ENCODE results near the gene GSTCD.

The GSTCD gene

DNA sequence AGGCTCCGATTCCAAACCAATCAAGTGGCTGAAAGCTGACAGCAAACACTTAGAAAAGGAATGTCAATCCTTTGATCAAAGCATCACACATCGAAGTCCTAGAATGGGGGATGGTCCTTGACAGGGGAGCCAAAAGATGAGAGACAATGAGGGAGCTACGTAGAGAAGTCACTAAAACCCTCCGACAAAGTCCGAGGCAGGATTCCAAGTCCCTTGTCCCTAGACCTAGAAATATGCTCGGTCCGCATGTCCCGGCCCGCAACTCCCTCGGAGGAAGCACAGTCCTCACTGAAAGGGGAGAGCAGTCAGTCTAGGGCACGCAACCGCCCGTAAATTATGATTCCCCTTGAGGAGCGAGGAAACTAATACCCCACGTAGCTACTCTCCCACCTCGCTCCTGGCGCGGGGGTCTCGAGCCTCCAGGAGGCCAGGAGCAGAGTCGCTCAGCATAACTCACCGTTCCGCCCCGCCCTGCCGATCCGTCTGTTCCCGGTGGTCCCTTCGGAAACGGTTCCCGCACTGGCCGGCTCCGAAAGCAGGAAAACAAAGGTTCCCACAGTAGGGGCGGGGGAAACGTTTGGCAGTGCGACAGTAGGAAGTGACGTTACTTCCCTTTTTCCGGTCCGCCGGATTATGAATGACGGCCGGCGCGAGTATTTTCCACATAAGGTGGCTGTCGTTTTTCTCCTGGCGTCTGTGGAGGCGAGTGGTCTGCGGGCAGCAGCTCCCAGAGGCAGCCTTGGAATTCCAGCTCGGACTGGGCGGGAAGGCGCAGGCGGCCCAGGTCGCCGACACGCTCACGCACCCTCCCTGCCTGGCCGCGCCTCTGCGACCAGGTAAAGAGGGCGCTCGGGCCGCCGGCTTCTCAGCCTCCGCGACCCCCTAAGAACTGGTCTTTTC, at the start of gene GSTCD, which contains the start of gene INTS12:
Gene GSTCD, plus strand, starts transcription at position 604 of the 900 bp plus-strand sequence. CDS start 8,830 bp downstream, outside the sequence.
Gene INTS12, minus strand, starts transcription at position 509 of the 900 bp plus-strand sequence. CDS start 8,684 bp downstream, outside the sequence.
- peak within 1 kb of the TSS; percentile 56 for H3K27ac ChIP-seq (ENCODE audit: low read length)
- H3K9me3 ChIP-seq (ENCODE audit: control insufficient read depth in 2 of 2, low read length in 2 of 2): no peaks in the 10 kb centered on the region
- H3K4me3 ChIP-seq (ENCODE audit: low read length in 2 of 2): peak within 1 kb of the TSS; percentile 94 to 99
- H3K27me3 ChIP-seq (ENCODE audit: control insufficient read depth in 1 of 2, insufficient read depth in 2 of 2, low read length in 2 of 2): no peaks in the 10 kb centered on the region
- peaks cover 7% of the 10 kb centered on the region for H3K4me1 ChIP-seq (ENCODE audit: control insufficient read depth, insufficient read depth, low read length)
- no peaks in the 10 kb centered on the region for H3K36me3 ChIP-seq (ENCODE audit: control insufficient read depth in 2 of 2, insufficient read depth in 2 of 2, low read length in 2 of 2)
- H3K9ac ChIP-seq (ENCODE audit: low read length in 2 of 2): peak within 1 kb of the TSS; percentile 89 to 95

- H3K9ac ChIP-seq (ENCODE audit: low read length in 2 of 2): no peak overlapping the region
- no peaks in the 10 kb centered on the region for H3K4me1 ChIP-seq (ENCODE audit: control insufficient read depth, insufficient read depth, low read length)
- no peaks in the 10 kb centered on the region for H3K27me3 ChIP-seq (ENCODE audit: control insufficient read depth in 1 of 2, insufficient read depth in 2 of 2, low read length in 2 of 2)
- H3K27ac ChIP-seq (ENCODE audit: low read length): no peak overlapping the region
- H3K4me3 ChIP-seq (ENCODE audit: low read length in 2 of 2): no peak overlapping the region
- H3K36me3 ChIP-seq (ENCODE audit: control insufficient read depth in 2 of 2, insufficient read depth in 2 of 2, low read length in 2 of 2): no peaks in the 10 kb centered on the region
- no peaks in the 10 kb centered on the region for H3K9me3 ChIP-seq (ENCODE audit: control insufficient read depth in 2 of 2, low read length in 2 of 2)
Observed at GRCh38 chr4:105659190-105659589, 49.4 kb upstream of the GSTCD start.

- H3K9ac ChIP-seq (ENCODE audit: low read length in 2 of 2): no peak overlapping the region
- H3K9me3 ChIP-seq (ENCODE audit: control insufficient read depth in 2 of 2, low read length in 2 of 2): no peaks in the 10 kb centered on the region
- H3K36me3 ChIP-seq (ENCODE audit: control insufficient read depth in 2 of 2, insufficient read depth in 2 of 2, low read length in 2 of 2): no peaks in the 10 kb centered on the region
- no peaks in the 10 kb centered on the region for H3K4me1 ChIP-seq (ENCODE audit: control insufficient read depth, insufficient read depth, low read length)
- H3K27ac ChIP-seq (ENCODE audit: low read length): no peak overlapping the region
- no peak overlapping the region for H3K4me3 ChIP-seq (ENCODE audit: low read length in 2 of 2)
- H3K27me3 ChIP-seq (ENCODE audit: control insufficient read depth in 1 of 2, insufficient read depth in 2 of 2, low read length in 2 of 2): no peaks in the 10 kb centered on the region
Observed at GRCh38 chr4:105661028-105661427, 47.6 kb upstream of the GSTCD start.

DNA sequence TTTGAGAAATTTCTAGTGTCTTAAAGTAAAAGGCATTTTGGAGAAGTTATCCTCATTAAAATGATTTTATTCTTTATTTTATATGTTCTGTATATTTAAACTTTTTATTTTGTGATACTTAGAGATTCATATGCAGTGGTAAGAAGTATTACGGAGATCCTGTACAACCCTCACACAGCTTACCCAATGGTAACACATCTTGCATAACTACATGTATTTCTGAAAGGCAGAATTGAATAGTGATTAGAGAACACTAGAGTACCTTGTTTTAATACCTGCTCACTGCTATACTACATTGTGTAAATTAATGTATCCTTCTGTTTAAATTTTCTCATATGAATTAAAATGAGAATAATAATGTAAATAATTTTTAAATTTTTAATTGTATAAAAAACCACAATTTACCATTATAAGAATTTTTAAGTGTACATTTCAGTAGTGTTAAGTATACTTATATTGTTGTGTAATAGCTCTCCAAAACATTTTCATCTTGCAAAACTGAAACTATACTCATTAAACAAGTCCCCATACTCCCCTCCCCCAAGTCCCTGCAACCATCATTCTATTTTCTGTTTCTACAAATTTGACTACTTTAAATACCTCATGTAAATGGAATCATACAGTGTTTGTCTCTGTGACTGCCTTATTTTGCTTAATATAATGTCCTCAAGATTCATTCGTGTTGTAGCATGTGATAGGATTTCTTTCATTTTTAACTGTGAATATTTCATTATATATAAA, 45.5 kb upstream of the GSTCD start:
- H3K27ac ChIP-seq (ENCODE audit: low read length): no peak overlapping the region
- no peaks in the 10 kb centered on the region for H3K36me3 ChIP-seq (ENCODE audit: control insufficient read depth in 2 of 2, insufficient read depth in 2 of 2, low read length in 2 of 2)
- H3K27me3 ChIP-seq (ENCODE audit: control insufficient read depth in 1 of 2, insufficient read depth in 2 of 2, low read length in 2 of 2): no peaks in the 10 kb centered on the region
- H3K9ac ChIP-seq (ENCODE audit: low read length in 2 of 2): no peak overlapping the region
- no peak overlapping the region for H3K4me3 ChIP-seq (ENCODE audit: low read length in 2 of 2)
- H3K9me3 ChIP-seq (ENCODE audit: control insufficient read depth in 2 of 2, low read length in 2 of 2): no peaks in the 10 kb centered on the region
- H3K4me1 ChIP-seq (ENCODE audit: control insufficient read depth, insufficient read depth, low read length): no peaks in the 10 kb centered on the region

DNA sequence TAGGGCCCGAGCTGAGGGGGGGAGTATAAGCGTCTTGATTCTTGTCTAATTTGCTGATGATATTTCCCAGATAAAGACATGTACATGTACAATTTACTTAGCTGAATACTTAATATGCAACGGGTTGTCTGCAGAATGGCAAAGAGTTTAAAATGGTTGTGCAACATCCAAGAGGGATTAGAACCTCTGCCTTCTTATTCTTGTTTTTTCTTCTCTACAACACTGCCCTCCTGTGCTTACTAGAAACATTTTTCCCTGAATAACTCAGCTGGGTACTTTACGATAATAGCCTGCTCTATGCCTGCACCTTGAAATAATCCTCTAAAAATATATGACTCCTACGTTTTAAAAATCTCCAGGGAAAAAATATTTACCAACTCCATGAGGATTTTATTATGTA, 41.9 kb upstream of the GSTCD start:
- no peaks in the 10 kb centered on the region for H3K36me3 ChIP-seq (ENCODE audit: control insufficient read depth in 2 of 2, insufficient read depth in 2 of 2, low read length in 2 of 2)
- no peak overlapping the region for H3K9ac ChIP-seq (ENCODE audit: low read length in 2 of 2)
- no peaks in the 10 kb centered on the region for H3K4me1 ChIP-seq (ENCODE audit: control insufficient read depth, insufficient read depth, low read length)
- no peak overlapping the region for H3K4me3 ChIP-seq (ENCODE audit: low read length in 2 of 2)
- no peaks in the 10 kb centered on the region for H3K27me3 ChIP-seq (ENCODE audit: control insufficient read depth in 1 of 2, insufficient read depth in 2 of 2, low read length in 2 of 2)
- H3K27ac ChIP-seq (ENCODE audit: low read length): no peak overlapping the region
- H3K9me3 ChIP-seq (ENCODE audit: control insufficient read depth in 2 of 2, low read length in 2 of 2): no peaks in the 10 kb centered on the region

DNA sequence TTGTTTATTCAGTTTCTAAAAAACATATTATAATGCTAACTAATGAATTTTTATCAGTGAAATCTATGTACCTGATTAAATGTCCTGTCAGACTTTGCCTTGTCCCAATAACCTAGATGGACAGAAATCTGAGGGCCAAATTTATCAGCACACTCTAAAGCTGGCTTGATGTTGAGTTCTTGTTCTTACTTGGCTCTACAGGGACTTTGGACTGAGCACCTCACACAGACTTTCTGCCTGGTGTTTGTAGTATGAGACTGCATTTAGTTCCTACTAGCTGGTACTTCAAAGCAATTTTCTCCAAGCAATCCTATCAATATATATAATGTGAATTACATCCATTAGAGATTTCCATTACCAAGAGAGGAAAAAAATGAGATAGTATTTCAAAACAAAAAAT, 37.9 kb upstream of the GSTCD start:
- no peak overlapping the region for H3K4me3 ChIP-seq (ENCODE audit: low read length in 2 of 2)
- H3K36me3 ChIP-seq (ENCODE audit: control insufficient read depth in 2 of 2, insufficient read depth in 2 of 2, low read length in 2 of 2): no peaks in the 10 kb centered on the region
- no peaks in the 10 kb centered on the region for H3K9me3 ChIP-seq (ENCODE audit: control insufficient read depth in 2 of 2, low read length in 2 of 2)
- no peaks in the 10 kb centered on the region for H3K27me3 ChIP-seq (ENCODE audit: control insufficient read depth in 1 of 2, insufficient read depth in 2 of 2, low read length in 2 of 2)
- H3K4me1 ChIP-seq (ENCODE audit: control insufficient read depth, insufficient read depth, low read length): no peaks in the 10 kb centered on the region
- no peak overlapping the region for H3K9ac ChIP-seq (ENCODE audit: low read length in 2 of 2)
- no peak overlapping the region for H3K27ac ChIP-seq (ENCODE audit: low read length)

GRCh38 chr4:105671301-105671700, 37.3 kb upstream of the GSTCD start:
- Histone ChIP-seq H3K9me3 (ENCODE audit: control insufficient read depth in 2 of 2, low read length in 2 of 2) (no peaks in the 10 kb centered on the region), H3K9ac (ENCODE audit: low read length in 2 of 2) (no peak overlapping the region), H3K27me3 (ENCODE audit: control insufficient read depth in 1 of 2, insufficient read depth in 2 of 2, low read length in 2 of 2) (no peaks in the 10 kb centered on the region), H3K4me3 (ENCODE audit: low read length in 2 of 2) (no peak overlapping the region), H3K27ac (ENCODE audit: low read length) (no peak overlapping the region), H3K4me1 (ENCODE audit: control insufficient read depth, insufficient read depth, low read length) (no peaks in the 10 kb centered on the region), H3K36me3 (ENCODE audit: control insufficient read depth in 2 of 2, insufficient read depth in 2 of 2, low read length in 2 of 2) (no peaks in the 10 kb centered on the region)

DNA sequence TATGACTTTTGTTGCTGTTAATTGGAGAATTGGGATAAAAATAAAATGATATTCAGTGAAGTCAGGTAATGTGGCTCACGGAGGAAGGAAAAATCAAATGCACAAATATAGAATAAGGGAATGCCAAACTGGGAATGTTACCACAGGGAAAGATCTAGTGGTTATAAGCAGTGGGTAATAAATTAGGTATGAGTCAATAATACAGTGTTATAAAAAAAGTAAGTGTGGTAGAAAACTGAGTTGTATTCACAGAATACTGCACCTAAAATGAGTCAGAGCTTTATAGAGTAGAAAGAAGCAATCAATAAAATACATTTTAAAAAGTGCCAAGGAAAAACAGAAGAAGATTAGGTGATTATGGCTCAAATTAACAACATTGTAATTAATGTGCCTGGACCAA, 34.6 kb upstream of the GSTCD start:
- Histone ChIP-seq H3K9ac (ENCODE audit: low read length in 2 of 2) (no peak overlapping the region), H3K27me3 (ENCODE audit: control insufficient read depth in 1 of 2, insufficient read depth in 2 of 2, low read length in 2 of 2) (no peaks in the 10 kb centered on the region), H3K36me3 (ENCODE audit: control insufficient read depth in 2 of 2, insufficient read depth in 2 of 2, low read length in 2 of 2) (no peaks in the 10 kb centered on the region), H3K4me1 (ENCODE audit: control insufficient read depth, insufficient read depth, low read length) (no peaks in the 10 kb centered on the region), H3K4me3 (ENCODE audit: low read length in 2 of 2) (no peak overlapping the region), H3K9me3 (ENCODE audit: control insufficient read depth in 2 of 2, low read length in 2 of 2) (no peaks in the 10 kb centered on the region), H3K27ac (ENCODE audit: low read length) (no peak overlapping the region)

- Histone ChIP-seq H3K27ac (ENCODE audit: low read length) (no peak overlapping the region), H3K4me3 (ENCODE audit: low read length in 2 of 2) (no peak overlapping the region), H3K4me1 (ENCODE audit: control insufficient read depth, insufficient read depth, low read length) (no peaks in the 10 kb centered on the region), H3K27me3 (ENCODE audit: control insufficient read depth in 1 of 2, insufficient read depth in 2 of 2, low read length in 2 of 2) (no peaks in the 10 kb centered on the region), H3K36me3 (ENCODE audit: control insufficient read depth in 2 of 2, insufficient read depth in 2 of 2, low read length in 2 of 2) (peaks cover under 1 to 2% of the 10 kb centered on the region in 2 donors), H3K9me3 (ENCODE audit: control insufficient read depth in 2 of 2, low read length in 2 of 2) (no peaks in the 10 kb centered on the region), H3K9ac (ENCODE audit: low read length in 2 of 2) (no peak overlapping the region)
Observed at GRCh38 chr4:105677709-105678108, 30.9 kb upstream of the GSTCD start.

- peaks cover 4 to 8% of the 10 kb centered on the region in 2 donors for H3K36me3 ChIP-seq (ENCODE audit: control insufficient read depth in 2 of 2, insufficient read depth in 2 of 2, low read length in 2 of 2)
Observed at GRCh38 chr4:105679186-105679585, 29.4 kb upstream of the GSTCD start.

More at GRCh38 chr4:105679186-105679585, 29.4 kb upstream of the GSTCD start:
- Histone ChIP-seq H3K4me1 (ENCODE audit: control insufficient read depth, insufficient read depth, low read length) (no peaks in the 10 kb centered on the region), H3K9me3 (ENCODE audit: control insufficient read depth in 2 of 2, low read length in 2 of 2) (no peaks in the 10 kb centered on the region), H3K4me3 (ENCODE audit: low read length in 2 of 2) (no peak overlapping the region), H3K9ac (ENCODE audit: low read length in 2 of 2) (no peak overlapping the region), H3K27me3 (ENCODE audit: control insufficient read depth in 1 of 2, insufficient read depth in 2 of 2, low read length in 2 of 2) (no peaks in the 10 kb centered on the region), H3K27ac (ENCODE audit: low read length) (no peak overlapping the region)

Measured in stomach smooth muscle (tissue), 2 donors.